Fibroblast of upper back skin (primary cell): ENCODE measurements around the gene VIT.

Experiments
- DNase-seq: peaks from one replicate; pipeline ENCODE4 v3.0.0-alpha.2; 2013

The VIT gene, protein sequence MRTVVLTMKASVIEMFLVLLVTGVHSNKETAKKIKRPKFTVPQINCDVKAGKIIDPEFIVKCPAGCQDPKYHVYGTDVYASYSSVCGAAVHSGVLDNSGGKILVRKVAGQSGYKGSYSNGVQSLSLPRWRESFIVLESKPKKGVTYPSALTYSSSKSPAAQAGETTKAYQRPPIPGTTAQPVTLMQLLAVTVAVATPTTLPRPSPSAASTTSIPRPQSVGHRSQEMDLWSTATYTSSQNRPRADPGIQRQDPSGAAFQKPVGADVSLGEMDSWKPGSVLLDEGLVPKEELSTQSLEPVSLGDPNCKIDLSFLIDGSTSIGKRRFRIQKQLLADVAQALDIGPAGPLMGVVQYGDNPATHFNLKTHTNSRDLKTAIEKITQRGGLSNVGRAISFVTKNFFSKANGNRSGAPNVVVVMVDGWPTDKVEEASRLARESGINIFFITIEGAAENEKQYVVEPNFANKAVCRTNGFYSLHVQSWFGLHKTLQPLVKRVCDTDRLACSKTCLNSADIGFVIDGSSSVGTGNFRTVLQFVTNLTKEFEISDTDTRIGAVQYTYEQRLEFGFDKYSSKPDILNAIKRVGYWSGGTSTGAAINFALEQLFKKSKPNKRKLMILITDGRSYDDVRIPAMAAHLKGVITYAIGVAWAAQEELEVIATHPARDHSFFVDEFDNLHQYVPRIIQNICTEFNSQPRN

DNA sequence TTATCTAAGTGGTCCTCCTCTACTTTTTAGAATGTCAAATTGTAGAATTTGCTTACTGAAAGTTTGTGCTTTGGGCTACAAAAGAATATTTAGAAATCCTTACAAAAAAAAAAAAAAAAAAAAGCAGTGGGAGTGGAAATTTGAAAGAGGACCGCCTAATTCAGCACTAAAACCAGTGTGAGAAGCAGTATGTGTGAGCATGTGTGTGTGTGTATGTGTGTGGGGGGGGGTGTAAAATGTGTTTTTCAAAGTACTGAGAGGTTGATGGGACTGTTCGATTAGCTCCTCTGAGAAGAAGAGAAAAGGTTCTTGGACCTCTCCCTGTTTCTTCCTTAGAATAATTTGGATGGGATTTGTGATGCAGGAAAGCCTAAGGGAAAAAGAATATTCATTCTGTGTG is at the start of gene VIT:
Gene VIT (plus strand): TSS at position 175 of the 400 bp plus-strand sequence. CDS start 19,664 bp downstream, outside the sequence.
- no peak for DNase-seq

DNA sequence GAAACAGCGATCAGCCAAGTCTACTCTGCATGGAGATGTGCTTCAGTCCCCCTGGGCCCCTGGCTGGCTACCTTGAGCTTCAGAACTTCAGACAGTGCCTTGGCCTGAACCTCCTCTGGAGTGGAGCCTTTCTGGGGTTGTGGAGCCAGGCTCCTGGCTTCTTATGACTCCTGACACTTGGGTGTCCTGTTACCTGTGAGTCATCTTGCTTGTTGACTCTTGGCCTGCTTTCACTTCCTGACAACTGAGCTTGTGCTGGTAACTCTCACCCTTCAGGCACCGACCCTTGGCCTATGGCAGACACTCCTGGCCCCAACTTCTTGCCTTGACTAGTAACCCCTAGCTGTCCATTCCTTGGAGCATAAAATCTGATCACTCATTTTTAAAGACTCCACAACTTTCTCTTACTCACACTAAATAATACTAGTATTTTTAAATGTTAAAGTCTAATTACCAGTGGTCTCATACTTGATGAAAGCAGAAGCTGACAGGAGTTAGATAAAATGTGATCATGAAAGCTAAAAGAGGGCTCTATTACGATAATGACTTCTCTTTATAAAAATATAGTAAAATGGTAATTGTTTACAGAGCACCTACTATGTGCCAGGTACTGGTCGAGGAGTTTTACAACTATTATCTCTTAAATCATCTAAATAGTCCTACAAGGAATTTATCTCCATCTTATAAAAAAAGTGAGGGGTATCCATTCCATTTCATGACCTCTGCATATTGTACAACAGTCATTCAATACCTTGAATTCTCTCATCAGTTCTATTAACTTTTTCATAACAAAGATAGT is 46.3 kb upstream of the VIT start:
- peak; percentile 55 for DNase-seq

DNA sequence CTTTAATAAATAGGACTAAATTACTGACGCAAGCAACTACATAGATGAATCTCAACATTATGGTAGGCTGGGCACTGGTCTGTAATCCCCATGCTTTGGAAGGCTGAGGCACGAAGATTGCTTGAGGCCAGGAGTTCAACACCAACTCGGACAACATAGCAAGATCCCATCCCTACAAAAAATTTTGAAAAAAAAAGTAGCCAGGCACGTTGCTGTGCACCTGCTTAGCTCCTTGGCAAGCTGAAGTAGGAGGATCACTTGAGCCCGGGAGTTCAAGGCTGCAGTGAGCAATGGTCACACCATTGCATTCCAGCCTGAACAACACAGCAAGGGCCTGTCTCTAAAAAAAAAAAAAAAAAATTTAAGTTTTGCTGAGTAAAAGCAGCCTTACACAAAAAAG is 43.4 kb upstream of the VIT start:
- no peak for DNase-seq

DNA sequence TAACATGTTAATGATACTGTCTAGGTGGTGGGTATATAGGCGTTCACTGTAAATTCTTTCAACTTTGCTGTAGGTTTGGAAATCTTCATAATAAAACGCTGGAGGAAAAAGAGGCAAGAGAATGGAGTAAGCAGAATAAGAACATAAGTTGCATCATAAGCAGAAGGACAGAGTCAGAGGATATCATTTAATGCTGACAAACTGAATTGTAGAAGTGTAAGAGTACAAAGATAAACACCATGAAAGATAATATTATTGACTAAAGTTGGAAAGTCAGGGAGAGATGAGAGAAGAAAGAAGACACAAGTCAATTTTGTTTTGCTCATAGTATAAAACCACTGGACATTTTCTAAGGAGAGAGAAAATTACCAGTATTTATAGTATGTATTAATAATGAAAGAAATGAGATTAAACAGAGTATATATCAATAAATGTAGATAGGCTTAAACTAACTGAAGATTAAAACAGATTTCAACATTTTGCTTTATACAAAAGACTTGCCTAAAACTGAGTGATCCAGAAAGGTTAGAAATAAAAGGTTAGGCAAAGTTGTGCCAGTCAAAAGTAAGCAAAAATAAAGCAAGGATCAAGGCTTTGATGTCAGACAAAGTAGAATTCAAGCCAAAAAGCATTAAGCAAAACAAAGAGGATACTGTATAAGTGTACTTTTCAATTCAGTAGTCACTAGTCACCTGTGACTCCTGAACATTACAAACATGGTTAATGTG is 42.4 kb upstream of the VIT start:
- no peak for DNase-seq

DNA sequence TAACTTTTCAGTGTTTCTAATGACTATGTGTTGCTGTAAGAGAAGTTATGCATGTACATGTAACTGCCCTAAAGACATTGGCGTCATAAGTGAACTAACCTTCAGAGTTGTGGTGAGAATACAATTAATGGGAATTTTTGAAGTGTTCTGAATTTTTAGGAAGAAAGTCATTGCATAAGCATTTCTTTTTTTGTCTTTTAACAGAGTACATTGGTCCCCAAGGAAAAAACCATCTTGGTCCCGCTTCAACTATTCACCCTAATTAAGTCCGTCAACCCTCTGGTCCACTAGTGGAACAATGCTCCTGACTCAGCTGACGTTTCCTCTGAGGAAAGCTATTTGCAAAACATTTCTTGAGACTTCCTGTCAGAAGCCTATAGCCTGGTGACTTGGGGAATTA is 41.1 kb upstream of the VIT start:
- peak; percentile 96 for DNase-seq

DNA sequence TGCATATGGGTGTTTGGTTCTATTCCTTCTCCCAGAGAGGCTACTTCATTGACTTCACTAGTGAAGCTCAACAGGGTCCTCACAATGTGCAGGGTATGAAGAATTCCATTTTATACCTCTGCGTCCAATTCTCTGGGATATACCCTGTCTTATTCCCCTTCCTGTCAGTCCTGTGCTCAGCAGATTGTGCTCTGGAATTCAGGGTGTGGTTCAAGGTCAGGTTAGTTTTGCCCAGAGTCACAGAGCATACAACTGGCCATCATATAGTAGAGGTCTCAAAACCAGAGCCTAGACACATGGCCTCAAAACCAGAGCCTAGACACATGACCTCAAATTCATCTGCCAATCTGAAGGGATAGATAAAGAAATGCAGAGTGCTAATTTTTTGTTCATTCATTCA is 38.8 kb upstream of the VIT start:
- DNase-seq: no peak

DNA sequence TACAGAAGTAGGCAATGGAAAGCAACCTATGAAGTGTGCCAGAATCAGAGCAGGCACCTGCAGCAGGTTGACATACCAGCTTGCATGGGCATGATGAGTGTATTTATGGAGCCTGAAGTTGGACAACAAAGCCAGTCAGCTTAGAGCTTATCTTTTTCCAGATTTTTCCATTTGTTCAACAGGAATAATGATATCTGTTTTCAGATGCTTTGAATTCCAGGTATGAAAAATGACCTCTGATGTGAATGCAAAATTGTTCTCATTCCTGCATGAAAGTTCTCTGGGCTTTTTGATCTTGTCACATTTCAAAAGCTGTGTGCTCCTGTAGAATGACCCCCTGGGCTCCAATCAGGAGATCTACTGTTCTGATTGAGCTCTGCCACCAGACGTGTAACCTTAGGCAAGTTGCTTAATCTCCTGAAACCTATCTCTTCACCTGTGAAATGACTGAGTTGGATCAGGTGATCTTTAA is 38.2 kb upstream of the VIT start:
- no peak for DNase-seq

DNA sequence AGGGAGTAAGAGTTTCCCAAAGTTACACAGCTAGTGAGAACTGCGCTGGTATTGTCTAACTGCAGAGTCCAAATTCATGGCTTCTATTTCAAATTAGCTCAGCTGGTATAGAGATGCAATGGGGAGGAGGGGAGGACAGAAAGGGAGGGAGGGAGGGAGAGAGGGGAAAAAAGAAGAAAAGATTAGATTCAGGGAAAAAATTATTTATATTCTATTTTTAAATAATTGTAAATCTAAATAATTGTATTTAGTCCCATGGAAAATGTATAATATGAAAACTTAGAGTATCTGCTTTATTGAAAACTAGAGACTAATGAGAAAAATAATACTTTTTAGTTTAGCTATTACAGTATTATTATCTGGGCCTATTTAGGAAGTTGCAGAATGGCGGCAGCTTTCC is 37.3 kb upstream of the VIT start:
- no peak for DNase-seq

DNA sequence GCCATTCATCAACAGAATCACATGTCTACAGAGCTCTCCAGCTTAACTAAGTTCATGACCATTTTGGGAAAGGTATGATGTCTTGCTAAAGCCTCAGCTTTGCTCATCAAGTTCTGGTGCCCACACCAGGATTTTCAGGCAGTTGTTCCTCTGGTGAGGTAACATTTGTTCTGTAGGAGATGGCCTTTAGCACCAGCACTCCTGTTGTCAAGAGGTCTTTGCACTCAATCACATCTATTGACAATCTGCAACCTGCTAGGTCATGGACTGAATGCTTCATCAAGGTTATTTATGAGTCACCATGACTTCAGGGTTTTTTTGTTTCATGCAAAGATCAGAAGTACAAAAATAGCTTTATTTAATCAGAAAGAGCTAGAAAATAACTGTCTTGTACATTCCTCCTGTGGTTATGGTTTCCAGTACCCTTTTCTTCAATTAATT is 36.6 kb upstream of the VIT start:
- DNase-seq: peak; percentile 31

DNA sequence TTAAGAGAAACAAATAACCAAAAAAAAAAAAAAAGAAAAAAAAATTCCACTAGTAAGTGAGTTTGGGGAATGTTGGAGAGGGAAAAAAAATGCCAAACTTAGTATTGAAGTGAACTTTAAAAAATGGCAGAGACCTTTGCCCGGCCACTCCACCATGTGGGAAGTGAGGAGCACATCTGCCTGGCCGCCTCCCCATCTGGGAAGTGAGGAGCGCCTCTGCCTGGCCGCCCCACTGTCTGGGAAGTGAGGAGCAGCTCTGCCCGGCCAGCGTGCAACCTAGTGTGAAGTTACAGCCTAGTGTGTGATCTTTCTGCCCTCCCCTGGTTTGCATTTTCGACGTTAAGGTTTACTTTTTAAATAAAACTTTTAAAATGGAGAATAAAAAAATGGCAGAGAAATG is 33.9 kb upstream of the VIT start:
- no peak for DNase-seq

DNA sequence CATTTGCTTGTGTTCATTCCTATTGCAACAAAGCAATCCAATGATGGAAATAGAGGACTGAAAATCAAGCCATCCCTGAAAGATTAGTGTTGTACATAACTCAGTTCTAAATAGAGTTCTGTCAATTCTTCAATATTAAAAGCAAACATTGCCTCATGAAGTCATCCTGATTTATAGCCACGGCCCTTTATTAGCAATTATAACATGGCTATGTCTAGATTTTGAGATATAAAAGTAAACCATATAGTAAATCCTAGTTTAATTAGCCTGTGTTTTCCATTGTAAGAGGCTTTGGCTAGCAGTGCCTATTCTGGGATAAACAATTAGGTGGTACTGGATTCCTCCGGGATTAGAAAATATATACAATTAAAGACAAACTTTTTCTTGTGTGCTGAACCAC is 33.2 kb upstream of the VIT start:
- no peak for DNase-seq

DNA sequence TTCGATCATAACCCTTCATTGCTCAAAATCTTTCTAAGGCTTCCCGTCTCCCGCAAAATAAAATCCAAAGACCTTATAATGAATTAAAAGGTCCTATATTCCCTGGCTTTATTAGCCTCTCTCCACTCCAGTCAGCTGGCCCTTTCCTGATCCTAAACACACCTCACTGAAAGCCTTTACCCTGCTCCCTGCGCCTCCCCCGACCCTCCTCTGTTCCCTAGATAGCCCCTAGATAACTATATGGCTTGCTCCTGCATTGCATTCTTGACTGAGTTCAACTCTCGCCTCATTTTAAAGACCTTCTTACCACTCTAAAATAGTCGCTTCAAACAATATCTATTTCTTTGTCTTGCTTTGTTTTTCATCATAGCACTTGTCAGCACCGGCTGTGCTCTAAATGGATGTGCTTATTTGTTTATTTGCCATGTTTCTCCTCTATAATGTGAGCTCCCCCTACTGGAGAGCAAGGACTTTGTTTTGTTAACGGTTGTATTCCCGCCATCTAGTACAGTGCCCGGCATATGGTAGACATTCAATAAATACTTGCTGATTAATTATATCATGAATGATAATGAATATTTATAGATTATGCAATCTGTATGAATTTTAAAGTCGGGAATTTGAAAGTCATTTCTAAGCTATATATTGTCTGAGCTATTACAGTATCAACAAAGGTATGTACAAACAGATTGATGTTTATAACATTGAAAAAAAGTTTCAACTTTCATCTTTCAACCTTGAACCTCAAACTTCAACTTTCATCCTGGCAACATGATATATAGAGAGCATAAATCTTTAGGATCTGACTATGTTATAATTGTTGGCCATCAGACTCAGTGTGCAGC is 32.4 kb upstream of the VIT start:
- peak; percentile 81 for DNase-seq

DNA sequence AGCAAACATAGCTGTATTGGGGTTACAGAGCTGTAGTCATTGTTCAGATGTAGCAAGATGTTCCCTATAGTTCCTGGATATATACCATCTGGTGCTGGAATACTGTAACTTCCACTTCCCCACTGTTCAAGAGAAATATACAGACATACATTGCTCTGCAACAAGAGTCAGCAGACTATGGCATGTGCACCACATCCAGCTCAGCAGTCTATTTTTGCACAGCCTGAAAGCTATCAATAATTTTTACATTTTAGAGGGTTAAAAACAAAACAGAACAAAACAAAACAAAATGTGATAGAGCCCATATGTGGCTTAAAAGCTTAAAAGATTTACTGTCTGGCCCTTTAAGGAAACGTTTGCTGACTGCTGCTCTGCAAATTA is 31.8 kb upstream of the VIT start:
- no peak for DNase-seq

DNA sequence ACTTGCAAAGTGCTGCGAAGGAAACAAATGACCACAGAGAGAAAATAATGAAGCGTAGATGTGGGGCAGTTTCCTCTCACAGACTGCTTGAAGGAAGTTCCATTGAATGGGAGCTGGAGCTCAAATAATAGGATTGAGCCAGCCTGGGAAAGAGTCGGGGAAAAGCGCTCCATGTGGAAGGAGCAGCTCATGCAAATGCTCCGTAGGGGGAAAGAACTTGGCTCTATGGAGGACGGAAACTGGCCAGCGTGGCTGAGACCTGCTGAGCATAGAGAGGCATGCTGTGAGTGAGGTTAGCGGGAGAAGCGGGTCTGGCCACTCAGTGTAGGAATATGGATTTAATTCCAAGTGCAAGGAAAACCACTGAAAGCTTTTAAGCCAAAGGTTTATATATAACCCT is 28.6 kb upstream of the VIT start:
- DNase-seq: no peak

DNA sequence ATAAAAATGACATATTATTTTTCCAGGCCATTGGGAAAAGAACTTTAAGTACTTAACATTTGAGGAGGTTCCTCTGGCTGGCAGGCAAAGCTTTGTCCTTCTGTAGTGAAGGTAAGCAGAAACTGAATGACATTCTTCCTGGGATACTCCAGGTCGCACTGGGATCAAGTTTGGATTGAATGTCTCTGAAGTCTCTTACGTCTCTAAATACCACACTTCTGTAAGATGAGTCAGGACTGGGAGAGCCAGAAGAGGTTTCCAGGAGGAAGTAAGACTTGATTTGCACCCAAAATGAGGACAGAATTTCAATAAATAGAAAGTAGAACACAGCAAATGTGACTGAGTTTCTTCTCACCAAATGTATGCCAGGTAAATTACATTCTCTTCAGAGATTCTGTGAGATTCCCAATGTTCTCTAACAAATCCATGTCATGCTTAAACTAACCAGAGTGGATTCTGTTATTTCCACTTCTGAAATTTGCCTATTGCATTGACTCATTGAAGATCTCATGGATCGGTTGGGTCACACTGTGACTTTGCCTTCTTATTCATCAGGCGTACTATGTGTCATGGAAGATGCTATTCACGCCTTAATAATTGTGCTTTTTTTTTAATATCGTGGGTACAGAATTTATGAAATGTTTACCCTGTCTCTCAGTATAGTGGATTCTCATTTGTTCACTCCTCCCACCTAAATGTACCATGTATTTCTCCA is 25.5 kb upstream of the VIT start:
- DNase-seq: peak; percentile 55

DNA sequence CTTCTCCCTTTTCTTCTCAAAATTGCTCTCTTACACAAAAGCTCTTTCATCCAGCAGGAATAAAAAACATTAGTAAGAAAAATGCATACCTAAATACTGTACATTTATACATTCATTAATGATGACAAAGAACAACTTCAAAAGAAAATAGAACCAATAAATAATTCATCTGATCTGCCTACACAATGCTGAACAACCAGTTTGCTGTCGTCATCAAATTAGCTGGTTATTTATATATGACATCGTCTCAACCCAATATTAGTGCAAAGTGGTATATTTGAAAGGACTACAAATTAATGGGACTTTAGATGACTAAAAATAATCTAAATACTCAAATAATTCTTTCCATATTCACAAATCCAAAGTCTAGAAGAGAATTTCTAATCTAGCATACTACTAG is 24.8 kb upstream of the VIT start:
- no peak for DNase-seq

DNA sequence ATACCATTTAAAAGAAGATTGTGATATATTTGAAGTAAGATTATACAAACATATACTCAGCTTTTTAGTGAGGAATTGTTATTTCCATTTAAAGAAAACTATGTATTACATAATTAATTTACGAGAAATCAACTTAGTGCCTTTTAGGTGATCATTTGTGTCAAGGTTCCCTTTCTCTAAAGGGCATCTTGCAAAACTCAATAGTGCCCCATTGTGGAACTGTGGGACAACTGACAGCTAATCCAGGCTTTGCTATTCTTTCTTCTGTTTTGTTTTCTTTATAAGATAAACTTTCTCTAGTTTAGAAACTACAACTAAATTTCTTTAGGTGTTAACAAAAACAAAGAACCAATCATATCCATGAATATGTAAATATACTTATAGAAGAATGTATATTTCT is 24.3 kb upstream of the VIT start:
- peak; percentile 50 for DNase-seq

DNA sequence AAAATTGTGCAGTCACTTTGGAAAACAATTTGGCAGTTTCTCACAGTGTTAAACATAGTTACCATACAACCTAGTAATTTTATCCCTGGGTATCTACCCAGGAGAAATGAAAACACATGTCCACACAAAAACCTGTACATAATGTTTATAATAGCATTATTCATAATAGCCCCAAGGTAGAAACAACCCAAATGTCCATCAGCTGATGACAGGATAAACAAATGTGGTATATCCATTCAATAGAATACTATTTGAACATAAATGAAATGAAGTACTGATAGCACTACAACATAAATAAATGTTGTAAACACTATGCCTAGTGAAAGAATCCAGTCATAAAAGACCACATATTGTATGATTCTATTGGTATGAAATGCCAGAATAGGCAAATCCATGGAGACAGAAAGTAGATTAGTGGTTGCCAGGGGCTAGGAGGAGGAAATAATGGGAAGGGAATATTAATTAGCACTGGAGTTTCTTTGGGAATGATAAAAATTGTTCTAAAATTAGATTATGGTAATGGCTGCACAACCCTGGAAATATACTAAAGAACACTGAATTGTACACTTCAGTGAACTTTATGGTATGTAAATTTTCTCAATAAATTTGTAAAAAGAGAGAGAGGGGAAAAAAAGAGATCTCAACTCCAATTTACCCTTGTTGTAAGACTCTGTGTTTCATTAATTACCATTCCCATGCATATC is 20.8 kb upstream of the VIT start:
- DNase-seq: no peak

DNA sequence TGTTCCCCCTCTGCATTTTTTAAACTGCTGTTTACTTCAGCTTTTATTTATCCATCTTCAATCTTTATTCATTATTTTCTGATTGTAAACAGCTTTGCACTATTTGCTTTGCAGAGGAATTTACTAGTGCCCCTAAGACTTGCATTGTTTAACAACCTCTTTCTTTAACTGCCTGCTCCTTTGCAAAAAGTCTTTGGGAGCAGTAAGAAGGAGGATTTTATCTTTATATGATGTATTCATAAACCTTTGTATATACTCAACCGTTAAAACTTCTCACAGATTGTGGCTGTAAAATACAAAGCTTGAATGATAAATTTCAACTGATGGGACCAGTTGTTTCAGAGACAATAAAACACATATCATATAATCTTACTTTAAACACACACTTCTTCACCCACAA is 20.1 kb upstream of the VIT start:
- no peak for DNase-seq

DNA sequence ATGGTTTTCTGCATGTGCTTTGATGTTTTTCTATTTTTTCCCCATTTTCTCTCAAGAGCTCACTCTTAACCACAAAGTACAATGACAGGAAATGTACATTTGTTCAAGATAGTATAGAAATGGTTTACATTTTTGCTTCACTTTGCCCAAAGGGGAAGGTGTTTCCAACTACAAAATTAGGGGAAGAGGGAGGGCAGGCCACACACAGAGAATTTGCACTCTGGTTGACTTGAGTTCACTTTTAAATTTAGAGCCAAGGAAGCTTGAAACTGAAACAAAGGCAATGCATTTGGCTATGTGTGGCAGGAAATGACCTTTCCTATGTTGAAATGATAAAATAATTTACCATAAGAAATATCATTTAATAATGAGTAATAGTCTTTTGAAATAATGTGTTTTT is 19.1 kb upstream of the VIT start:
- peak; percentile 22 for DNase-seq
